Hematopoietic multipotent progenitor cell treated with erythropoietin and hydrocortisone succinate and interleukin-3 and kit ligand, for 17 days (in vitro differentiated cells): ENCODE data around the gene SP110.
"Not testable (repeated sequence)": the region's sequence is repeated elsewhere in the genome, so short reads cannot be mapped to it uniquely, and the experiment has no call there.

ENCODE experiments used
- DNase-seq: peaks from one replicate; pipeline ENCODE4 v3.0.0-alpha.2; 2015; ENCODE audit warnings: low spot score

SP110 gene

DNA sequence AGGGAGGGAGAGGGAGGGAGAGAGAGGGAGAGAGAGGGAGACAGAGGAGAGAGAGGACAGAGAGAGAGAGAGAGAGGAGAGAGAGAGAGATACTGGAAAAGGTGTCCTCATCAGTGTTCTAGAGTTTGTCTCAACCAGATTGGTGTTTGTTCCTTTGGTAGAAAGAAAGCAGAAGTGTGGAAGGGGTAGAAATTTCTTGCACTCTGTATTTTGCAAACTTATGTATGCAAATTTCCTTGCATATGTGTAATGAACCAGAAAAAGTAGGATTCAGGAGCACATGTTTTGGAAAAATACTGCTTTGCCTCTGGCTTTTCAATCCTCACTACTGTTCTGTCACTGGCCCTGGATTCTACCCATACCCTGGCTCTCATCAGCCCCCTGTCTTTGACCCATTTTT is 4.7 kb upstream of the SP110 start:
- no peak for DNase-seq

DNA sequence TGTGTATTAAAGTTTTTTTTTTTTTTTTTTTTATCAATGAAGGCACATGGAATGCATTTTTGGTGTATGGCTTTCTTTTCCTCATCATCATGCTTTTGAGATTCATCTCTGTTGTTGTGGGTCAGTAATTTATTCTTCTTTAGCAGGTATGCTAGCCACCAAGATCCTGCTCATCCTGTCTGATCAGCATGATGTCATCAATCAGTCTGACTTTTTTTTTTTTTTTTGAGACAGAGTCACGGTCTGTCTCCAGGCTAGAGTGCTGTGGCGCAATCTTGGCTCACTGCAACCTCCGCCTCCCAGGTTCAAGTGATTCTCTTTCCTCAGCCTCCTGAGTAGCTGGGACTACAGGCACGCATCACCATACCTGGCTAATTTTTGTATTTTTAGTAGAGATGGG is 3.0 kb upstream of the SP110 start:
- not testable (repeated sequence) for DNase-seq

DNA sequence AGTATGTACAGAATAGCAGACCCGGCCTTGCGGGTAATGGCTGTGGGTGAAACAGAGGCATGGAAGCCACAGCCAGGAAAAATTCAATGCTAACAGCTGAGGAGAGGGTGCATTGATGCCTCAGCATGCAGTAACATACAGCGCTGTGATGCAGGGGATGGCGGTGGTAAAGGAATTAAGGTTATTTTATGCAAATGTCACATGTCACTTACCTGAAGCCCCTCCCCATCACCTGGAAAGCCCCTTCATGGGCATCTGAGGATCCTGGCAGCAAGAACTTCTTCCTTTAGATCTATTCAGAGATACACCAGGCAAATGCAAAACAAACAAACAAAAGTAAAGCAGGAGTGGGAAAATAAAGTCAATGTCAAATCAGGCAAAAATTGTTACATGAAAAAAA is 1.7 kb upstream of the SP110 start:
- DNase-seq, result no peak

DNA sequence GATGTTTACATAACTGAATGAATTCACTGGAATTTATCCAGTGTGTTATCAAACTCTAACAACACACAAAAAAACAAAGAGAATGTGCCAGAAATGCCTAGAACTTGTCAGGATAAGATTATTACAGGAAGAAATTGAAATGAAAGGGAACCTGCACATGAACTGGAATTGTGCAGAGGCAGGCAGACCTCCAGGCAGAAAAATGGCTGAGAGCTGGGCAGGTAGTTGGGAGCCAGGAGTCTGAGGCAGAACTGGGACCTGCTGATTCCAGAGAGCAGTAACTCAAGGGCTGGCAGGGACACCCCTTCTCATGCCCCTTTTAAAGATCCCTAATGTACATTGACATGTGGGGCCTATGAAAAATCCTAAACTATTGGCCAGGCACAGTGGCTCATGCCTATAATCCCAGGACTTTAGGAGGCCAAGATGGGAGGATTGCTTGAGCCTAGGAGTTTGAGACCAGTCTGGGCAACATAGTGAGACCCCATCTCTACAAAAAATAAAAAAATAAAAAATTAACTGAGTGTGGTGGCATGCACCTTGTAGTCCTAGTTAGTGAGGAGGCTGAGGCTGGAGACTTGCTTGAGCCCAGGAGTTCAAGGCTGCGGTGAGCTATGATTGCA is 674 bp upstream of the SP110 start:
- DNase-seq, result no peak

DNA sequence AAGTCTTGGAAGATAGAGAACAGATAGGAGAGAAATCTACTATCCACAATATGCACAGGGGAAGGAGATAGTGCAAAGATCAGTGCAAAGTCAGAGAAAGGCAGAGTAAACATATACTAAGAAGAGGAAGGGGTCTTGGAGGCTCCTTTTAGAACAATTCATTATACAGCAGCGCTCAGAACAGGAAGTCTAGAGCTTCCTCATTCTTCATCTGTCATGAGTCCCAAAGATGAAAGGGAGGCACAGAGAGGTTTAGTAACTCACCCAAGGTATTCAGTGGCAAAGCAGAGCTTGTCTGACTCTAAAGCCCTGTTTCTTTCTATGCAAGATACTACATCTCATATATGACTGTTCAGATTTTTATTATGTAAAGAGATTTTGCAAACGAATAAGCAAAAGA is 1.4 kb downstream of the SP110 start:
- no peak for DNase-seq

DNA sequence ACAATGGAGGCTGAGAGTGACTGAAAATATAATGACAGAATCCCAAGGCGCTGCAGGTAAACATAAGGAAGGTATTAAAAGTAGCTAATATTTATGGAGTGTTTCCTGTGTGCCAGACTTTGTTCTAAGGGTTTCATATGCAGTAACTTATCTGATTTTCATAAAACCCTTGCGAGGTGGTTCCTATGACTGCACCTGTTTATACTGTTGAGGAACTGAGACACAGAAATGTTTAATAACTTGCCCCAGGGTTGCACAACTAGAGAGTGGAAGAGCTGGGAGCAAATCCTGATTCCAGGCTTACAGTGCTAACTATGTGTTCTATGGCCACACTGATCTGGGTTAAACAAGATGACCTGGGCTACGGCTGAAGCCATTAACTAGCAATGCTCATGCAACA is 2.4 kb downstream of the SP110 start:
- no peak for DNase-seq

DNA sequence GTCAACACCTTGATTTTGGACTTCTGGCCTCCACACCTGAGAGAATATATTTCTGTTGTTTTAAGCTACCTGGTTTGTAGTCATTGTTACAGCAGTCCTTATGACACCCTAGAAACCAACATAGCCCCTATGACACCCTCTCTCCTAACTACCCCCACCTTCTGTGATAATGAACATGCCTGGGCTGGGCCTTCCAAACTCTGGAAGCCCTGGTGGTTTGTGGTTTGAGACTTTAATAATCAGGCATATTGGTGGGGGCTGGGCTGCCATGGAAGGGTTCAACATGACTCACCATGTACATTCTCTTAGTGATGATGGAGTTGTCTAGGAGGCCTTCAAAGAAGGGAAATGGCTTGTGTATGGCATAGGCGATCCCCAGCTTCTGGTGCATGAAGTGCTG is 3.3 kb downstream of the SP110 start:
- DNase-seq, result no peak

DNA sequence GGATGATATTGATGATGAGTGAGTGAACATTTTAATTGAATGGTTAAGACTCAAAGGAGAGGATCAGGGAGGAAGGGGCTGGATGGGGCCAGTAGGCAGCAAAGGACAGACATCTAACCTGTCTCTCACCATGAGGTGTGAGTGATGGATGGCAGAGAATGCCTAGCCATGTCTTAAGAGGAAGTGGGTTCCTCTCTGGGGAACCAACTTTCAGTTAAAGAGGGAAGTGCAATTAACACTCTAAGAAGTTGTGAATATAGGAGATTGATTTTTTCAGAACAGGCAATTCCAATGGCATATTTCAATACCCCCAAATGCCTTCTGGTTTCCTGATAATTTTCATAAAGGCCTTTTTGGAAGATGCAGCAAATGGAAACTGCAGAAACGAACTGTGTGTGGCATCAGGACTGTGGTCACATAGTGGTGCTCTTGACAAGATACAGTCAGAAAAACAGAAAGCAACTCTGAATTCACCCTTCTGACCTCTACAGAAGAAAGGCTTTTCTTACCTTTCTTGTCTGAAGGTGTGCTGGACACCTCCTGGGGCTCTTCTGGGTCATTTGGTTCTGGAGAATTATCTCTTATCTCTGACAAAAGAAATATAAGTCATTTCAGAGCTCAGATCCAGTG is 10.2 kb downstream of the SP110 start:
- DNase-seq, result no peak

DNA sequence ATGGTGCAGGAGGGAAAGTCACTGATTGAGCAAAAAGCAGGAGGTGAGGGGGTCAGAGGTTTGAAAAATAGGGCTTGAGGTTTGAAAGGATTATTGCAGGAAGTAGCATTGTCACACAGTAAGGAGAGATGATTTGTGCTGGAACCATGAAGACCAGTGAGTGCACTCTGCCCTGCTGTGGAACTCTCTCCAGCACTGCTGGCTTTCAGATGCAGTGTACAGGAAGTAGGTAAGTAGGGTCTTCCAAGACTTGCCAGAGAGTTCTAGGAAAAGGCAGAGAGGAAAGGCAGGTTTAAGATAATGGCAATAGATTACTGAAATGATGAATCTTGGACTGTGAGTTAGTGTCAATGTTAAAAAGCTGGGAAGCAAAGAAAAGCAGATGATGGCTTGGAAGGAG is 11.2 kb downstream of the SP110 start:
- DNase-seq, result no peak

DNA sequence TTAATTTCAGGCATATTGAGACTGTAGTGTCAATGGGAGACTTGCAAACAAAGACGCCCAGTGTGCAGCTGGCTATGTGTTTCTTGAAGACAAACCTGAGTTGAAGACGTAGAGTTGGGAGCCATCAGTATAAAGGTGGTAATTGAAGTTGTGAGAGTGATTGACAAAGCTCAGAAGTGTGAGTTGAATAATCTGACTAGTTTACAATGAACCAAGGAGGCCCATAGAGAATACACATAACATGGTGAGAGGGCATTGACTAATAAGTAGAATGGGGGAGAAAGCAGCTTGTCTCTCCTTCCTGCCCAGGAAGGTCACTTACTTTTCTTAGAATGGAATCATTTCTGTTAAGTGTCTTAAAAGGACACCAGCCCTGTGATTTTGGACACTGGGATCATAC is 14.1 kb downstream of the SP110 start:
- no peak for DNase-seq

DNA sequence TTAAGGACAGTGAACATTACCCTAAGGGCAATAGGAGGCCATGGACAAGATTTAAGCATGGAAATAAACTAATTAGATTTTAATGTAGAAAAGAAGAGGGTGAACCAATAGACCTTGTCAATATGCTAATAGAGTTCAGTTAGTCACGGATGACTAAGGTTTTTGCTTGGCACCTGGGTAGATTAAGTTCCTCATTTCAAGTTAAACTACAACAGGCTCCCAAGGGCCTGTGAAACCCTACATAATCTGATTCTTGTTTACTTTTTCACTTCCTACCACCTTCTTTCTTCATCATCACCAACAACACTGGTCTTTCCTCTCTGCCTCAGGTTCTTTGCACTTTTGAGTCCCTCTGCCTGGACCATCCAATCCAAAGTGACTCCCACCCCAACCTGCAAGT is 14.8 kb downstream of the SP110 start:
- no peak for DNase-seq

DNA sequence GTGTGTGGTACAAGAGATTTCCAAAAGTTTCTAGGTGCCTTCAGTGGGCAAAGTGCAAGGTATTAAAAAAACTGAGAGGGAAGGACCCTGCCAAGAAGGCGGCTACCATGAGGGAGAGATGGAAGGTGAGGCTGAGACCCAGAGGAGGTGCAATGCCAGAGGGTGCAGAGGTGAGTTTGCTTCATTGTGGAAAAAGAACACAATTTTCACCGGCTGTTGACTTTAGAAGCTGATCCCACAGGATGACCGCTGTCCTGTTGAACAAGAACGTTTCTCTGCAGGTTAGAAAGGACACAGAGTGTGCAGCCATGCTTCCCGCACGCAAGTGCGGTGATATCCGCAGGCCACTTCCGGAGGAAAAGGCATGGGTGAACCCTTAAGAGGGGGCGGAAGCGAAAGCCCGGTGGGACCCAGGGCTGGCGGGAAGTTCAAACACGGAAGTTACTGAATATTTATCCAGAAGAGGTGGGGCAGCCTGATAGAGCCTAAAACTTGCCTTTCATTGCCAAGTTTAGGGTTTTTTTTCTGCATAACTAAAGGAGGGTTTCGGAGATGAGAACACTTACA is 16.6 kb downstream of the SP110 start:
- no peak for DNase-seq

DNA sequence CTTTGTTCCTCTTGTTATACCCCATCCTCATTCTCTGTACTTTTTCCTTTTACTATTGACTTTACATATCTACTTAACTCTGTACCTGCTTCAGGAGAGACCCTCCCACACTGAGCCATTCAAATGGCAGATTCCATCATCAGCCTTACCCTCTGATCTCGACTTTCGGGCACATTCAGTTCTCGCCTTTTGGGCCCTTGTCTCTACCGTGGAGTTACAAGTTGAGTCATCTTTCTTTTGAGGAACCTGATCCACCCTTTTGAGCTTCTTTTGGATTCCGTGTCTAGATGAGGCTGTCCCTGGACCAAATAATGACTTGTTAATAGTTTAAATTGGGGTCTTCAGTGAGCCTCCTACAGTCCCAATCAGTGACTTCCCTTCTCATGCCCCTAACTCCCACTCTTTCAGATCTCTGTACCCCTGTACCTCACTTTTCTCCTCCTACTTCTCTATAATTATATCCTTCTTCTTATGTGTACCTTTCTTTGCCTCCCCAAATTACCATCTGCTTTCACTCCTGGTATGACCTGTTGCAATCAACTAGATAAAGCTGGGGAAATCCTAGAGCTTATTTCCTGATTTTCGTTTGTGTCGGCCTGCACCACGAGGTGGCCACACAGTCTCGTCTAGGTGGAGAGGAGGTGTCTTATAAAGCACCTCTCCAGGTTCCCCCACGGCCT is 17.2 kb downstream of the SP110 start:
- DNase-seq, result no peak

DNA sequence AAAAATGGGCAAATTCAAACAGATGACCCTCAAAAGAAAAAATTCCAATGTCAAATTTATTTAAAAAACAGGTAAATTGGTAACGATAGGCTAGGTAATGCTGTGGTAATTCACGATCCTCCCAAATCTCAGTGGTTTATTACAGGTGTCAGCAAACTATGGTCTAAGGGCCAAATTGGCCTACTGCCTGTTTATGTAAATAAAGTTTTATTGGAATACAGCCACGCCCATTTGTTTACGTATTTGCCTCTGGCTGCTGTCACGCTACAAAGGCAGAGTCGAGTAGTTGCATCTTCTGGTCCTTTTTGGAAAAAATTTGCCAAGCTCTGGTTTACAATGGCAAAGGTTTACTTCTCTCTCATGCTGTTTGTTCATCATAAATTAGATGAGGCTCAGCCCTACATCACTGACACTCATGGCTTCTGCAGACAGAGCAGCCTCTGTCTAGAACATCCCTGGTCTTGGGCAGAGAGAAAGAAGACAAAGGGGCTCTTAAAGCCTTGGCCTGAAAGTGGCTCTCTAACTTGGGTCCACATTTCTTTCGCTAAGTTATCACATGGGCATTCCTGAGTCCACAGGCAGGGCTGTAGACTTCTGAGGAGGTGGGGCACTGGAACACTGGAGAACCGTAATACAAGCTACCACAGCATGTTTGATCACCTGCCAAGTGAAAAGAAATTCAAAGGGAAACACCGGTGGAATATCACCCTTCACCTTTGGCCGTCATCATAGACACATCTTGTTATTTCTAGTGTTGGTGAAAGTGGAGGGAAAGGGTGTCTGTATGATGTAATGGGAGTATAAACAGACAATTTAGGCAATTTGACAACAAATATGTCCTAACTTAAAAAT is 34.8 kb downstream of the SP110 start:
- DNase-seq, result no peak

DNA sequence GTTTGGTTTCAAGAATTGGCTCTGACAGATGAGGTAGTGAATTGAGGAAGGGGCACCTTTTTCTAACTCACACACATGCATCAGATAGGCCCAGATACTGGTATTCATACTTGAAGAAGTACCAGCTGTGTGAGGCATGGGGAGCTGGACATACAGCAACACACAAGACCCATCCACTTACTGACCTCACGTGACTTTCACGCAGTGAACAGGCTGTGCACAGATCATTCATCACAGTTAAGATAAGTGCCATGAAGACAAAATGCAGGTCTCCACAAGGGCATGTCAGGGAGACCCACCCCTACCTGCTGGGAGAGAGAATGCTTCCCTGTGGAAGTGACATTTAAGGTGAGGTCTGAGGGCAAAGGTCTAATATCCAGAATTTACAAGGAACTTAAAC is 38.6 kb downstream of the SP110 start:
- no peak for DNase-seq

DNA sequence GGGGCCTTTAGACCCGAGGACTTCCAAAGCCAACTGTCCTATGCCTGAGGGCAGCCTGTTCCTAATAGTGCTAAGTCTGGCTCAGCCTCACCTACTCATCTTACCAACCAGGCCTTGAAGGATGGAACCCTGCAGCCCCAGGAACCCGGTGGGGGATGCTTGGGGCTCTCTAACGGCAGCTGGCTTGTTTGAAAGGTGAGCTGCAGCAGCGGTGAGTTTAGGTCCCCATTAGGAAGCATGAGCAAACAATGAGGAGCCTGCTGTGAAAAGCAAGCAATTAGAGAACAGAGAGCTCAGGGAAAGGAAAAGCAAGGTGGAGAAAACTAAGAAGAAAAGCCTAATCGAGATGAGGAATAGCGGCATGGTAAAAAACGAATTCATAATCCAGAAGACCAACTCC is 39.9 kb downstream of the SP110 start:
- no peak for DNase-seq

DNA sequence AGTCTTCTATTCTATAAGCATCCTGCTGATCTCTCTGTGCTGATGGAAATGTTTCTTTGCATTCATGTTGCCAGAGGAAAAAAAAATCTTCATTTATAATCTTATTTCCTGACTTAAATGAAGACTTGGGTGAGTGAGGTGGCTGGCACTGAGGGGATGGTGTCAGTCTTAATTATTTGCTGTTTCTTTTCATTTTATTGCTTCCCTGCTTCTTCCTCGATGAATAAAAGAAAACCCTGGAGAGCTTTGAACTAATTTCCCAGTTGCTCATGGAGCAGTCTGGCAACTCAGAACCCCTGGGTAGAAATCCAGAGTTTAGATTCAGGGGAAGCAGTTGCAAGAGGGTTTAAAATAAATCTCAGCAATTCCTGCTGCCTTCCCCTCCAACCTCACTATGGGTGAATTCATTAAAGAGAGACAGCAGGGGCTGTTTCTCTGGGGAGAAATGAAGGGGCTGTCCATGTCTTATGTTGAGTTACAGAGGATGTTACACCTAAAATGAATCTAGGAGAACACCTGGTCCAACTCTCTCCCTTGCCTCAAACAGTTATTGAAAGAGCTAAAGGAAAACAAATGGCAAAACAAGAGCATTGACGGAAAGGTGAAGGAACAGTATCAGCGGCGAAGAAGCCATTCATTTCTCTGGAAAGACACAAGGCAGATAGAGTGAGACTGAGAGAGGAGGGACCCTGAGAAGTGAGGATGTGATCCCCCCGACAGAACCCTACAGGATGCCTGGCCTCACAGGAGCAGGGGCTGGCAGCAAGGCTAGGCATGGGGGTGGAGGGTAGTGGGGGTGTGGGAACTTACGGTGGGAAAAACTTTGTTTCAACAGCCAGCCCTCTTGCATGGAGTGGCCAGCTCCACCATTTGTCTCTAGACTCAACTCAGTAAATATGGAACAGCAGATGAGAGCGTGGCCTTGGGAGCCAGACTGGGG is 41.0 kb downstream of the SP110 start:
- DNase-seq, result no peak

DNA sequence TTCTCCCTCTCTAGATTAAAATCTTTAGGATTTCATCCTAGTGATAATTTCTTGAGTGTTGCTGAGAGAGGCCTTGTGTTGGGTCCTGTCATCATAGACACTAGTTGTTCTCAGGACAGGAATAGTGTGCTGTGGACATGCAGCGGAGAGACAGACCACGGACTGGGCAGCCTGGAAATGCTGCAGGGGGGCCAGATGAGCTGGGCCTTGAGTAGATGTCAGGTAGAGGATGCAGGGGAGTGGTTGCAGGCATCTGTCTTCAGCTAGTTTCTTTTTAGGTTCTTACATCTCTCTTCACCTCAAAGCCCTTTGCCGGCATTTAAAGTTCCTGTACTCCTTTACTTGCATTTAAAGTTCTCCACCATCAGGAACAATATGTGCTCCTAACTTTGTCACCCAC is 42.8 kb downstream of the SP110 start:
- no peak for DNase-seq

DNA sequence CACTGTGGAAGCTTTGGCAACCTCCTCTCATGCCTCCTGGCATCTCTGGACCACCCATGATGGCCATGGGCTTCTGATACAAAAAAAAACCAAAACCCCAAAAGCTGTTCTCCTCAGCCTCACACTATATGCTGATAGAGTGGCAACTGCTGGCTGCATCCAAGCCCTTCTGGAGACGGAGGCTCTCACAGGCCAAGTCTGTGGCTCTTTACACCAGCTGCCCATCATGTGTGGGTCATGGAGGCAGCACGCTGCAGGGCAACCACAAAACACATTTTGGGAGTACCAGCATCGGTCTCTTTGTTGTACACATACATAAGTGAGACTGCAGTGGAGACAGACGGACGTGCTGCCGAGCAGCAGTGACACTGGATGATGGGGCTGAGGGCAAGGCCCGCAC is 45.3 kb downstream of the SP110 start:
- DNase-seq, result no peak

DNA sequence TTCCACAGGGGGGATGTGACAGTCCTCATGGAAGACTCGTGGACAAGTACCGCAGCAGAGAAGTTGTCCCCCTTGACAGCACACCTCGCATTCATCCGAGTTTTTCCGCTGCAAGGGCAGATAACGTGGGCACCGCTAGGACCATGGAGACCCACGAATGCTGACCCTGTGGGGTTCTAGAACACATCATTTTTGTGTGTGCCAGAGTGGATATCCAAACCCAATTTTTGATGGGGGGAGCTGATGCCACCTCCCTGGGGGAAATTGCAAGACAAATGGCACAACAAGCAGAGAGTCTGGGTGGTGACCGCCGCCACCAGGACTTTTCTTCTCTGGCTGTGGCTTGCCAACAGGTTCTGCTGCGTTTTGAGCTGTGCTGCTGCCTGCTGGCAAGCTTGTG is 46.9 kb downstream of the SP110 start:
- DNase-seq, result no peak

DNA sequence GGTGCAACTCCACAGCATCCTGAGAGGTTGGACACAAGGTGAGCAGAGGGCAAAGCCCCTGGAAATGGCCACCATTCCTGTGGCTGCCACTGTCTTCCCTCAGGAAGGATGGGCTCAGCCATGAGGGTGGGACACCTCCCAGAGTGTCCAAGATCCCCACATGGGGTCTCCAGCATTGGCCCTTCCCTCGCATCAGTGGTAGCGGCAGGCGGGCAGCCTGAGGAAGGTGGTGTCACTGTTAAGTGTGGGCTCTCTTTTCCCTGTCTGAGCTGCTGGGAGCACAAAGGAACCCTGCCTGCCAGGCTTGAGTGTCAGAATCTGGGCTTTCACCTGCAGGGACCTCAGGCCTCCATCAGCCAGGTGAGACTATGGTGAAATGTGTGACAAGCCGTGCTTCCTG is 47.6 kb downstream of the SP110 start:
- DNase-seq, result no peak
